GM12878 (cell line): ENCODE results near the gene FAM110C. TPM values are rescaled to one million over a fixed set of nuclear protein-coding genes. Genes with fewer than 3 reads are reported as not detected.

ENCODE experiments used
- ATAC-seq: fragments of 200-7000 bp; cut with Tn5 transposase; 3 replicates; pipeline ENCODE4 v1.9.1; 2020; ENCODE audit warnings: mild to moderate bottlenecking, moderate library complexity
- BruUV-seq: library from RNA; stranded (reverse); fragments of 400-500 nt; replicated peaks from 2 replicates; lab custom pipeline; 2021; lab: Mats Ljungman, UMichigan
- CTCF ChIA-PET: fragments of 300-600 bp; sonication (Branson Sonifier 250); formaldehyde crosslinking; extraction: SDS; loops from one replicate; lab custom pipeline; 2021; ENCODE audit warnings: inconsistent platforms; lab: Yijun Ruan, JAX
- POLR2A ChIA-PET: fragments of 350-600 bp; formaldehyde crosslinking; extraction: SDS; loops from one replicate; lab custom pipeline; 2021; ENCODE audit warnings: inconsistent platforms; lab: Charles Lee
- RAD21 ChIA-PET: fragments of 300-600 bp; sonication (Branson Sonifier 250); formaldehyde crosslinking; loops from one replicate; lab custom pipeline; 2023; ENCODE audit warnings: antibody characterized with exemption; ENCODE audit not compliant: unreplicated experiment; lab: Charles Lee
- SMC1A ChIA-PET: fragments of 300-600 bp; sonication (Branson Sonifier 250); formaldehyde crosslinking; loops from one replicate; lab custom pipeline; 2023; ENCODE audit not compliant: unreplicated experiment, uncharacterized antibody; lab: Charles Lee
- DNase-seq: peaks from one replicate; pipeline ENCODE4 v3.0.0-alpha.2; 2011; ENCODE audit warnings: low read depth, low spot score
- FAIRE-seq: peaks from 3 replicates; lab custom pipeline; 2011; peaks lifted over from hg19 to GRCh38; lab: Jason Lieb, UNC
- H2AFZ ChIP-seq: 2 replicates; pipeline ENCODE4 v1.6.0; 2011; ENCODE audit warnings: low read depth, low read length, control low read depth; ENCODE audit not compliant: control insufficient read depth
- H3K27ac ChIP-seq: 2 replicates; pipeline ENCODE4 v1.5.1; 2011; ENCODE audit warnings: control low read depth; ENCODE audit not compliant: control insufficient read depth, insufficient read depth
- H3K27me3 ChIP-seq, 2 experiments: replicated peaks in 1 of 2; 2 replicates each; pipeline versions ENCODE4 v1.6.0 to v1.6.1; 2011; ENCODE audit warnings: low read length in 1 of 2; ENCODE audit not compliant: control insufficient read depth in 2 of 2, insufficient read depth in 2 of 2
- H3K36me3 ChIP-seq, 2 experiments: 2 replicates each; pipeline ENCODE4 v1.5.1; 2011; ENCODE audit warnings: low read length in 1 of 2; ENCODE audit not compliant: control insufficient read depth in 2 of 2, insufficient read depth in 2 of 2
- H3K4me1 ChIP-seq: 2 replicates; pipeline ENCODE4 v1.6.1; 2011; ENCODE audit warnings: mild to moderate bottlenecking, low read length, moderate library complexity, mixed read lengths; ENCODE audit not compliant: control insufficient read depth, insufficient read depth
- H3K4me2 ChIP-seq: 2 replicates; pipeline ENCODE4 v1.6.0; 2011; ENCODE audit warnings: control low read depth; ENCODE audit not compliant: control insufficient read depth, insufficient read depth
- H3K4me3 ChIP-seq: fragments of 200-600 bp; sonication (generic); 2 replicates; pipeline ENCODE4 v1.5.1; 2016
- H3K79me2 ChIP-seq: 2 replicates; pipeline ENCODE4 v1.6.0; 2011; ENCODE audit warnings: low read length; ENCODE audit not compliant: control insufficient read depth, insufficient read depth
- H3K9ac ChIP-seq: 2 replicates; pipeline ENCODE4 v1.8.0; 2011; ENCODE audit warnings: low read length, control low read depth, mixed read lengths; ENCODE audit not compliant: control insufficient read depth, insufficient read depth
- H3K9me3 ChIP-seq: replicated peaks from 3 replicates; pipeline ENCODE4 v1.5.1; 2011; ENCODE audit warnings: mild to moderate bottlenecking, low read length; ENCODE audit not compliant: control insufficient read depth, insufficient read depth
- H4K20me1 ChIP-seq: 2 replicates; pipeline ENCODE4 v1.6.0; 2011; ENCODE audit not compliant: control insufficient read depth, insufficient read depth
- ATF7 ChIP-seq: fragments of 450-650 bp; IDR thresholded peaks from 2 replicates; pipeline ENCODE4 v1.6.1; 2016; ENCODE audit warnings: low read depth, mild to moderate bottlenecking
- CBX5 ChIP-seq: sonication (generic); IDR thresholded peaks from 2 replicates; pipeline ENCODE4 v1.6.1; 2016; ENCODE audit warnings: low read depth, moderate library complexity, mild to moderate bottlenecking, inconsistent platforms
- CHD4 ChIP-seq: fragments of 200-600 bp; sonication (generic); IDR thresholded peaks from 2 replicates; pipeline ENCODE4 v1.6.1; 2016; ENCODE audit warnings: mild to moderate bottlenecking
- CREB1 ChIP-seq: IDR thresholded peaks from 2 replicates; pipeline ENCODE4 v1.6.1; 2012; ENCODE audit warnings: low read depth, mild to moderate bottlenecking, inconsistent platforms
- EED ChIP-seq: sonication (generic); IDR thresholded peaks from 2 replicates; pipeline ENCODE4 v1.6.1; 2016; ENCODE audit warnings: antibody characterized with exemption, low read depth
- FOXM1 ChIP-seq: IDR thresholded peaks from 2 replicates; pipeline ENCODE4 v1.6.1; 2012; ENCODE audit warnings: low read depth, mild to moderate bottlenecking, inconsistent platforms, low read length, moderate library complexity
- IRF4 ChIP-seq: IDR thresholded peaks from 2 replicates; pipeline ENCODE4 v1.6.1; 2011; ENCODE audit warnings: low read depth, low read length
- LARP7 ChIP-seq: fragments of 450-650 bp; IDR thresholded peaks from 2 replicates; pipeline ENCODE4 v1.6.1; 2017; ENCODE audit warnings: mild to moderate bottlenecking
- MLLT1 ChIP-seq: fragments of 450-650 bp; IDR thresholded peaks from 2 replicates; pipeline ENCODE4 v1.6.1; 2016; ENCODE audit warnings: mild to moderate bottlenecking
- MYC ChIP-seq: IDR thresholded peaks from 2 replicates; pipeline ENCODE4 v1.6.1; 2011; ENCODE audit warnings: mild to moderate bottlenecking, low read length, moderate library complexity, inconsistent platforms; ENCODE audit not compliant: insufficient read depth, insufficient replicate concordance, insufficient read length, severe bottlenecking
- POLR2AphosphoS5 ChIP-seq: IDR thresholded peaks from 2 replicates; pipeline ENCODE4 v1.6.1; 2011; ENCODE audit warnings: mild to moderate bottlenecking, low read length, inconsistent platforms
- RB1 ChIP-seq: fragments of 450-650 bp; formaldehyde crosslinking; IDR thresholded peaks from 2 replicates; pipeline ENCODE4 v1.6.1; 2017; ENCODE audit warnings: mild to moderate bottlenecking, borderline replicate concordance
- SIX5 ChIP-seq: IDR thresholded peaks from 2 replicates; pipeline ENCODE4 v1.6.1; 2011; ENCODE audit warnings: mild to moderate bottlenecking, low read depth, low read length, moderate library complexity; ENCODE audit not compliant: severe bottlenecking
- SMARCA5 ChIP-seq: fragments of 450-650 bp; IDR thresholded peaks from 2 replicates; pipeline ENCODE4 v1.6.1; 2017; ENCODE audit warnings: mild to moderate bottlenecking
- TAF1 ChIP-seq: IDR thresholded peaks from 2 replicates; pipeline ENCODE4 v1.6.1; 2011; ENCODE audit warnings: mild to moderate bottlenecking, low read depth, low read length, borderline replicate concordance
- ZSCAN29 ChIP-seq: fragments of 450-650 bp; IDR thresholded peaks from 2 replicates; pipeline ENCODE4 v1.6.1; 2017; ENCODE audit warnings: mild to moderate bottlenecking, moderate library complexity
- ZZZ3 ChIP-seq: IDR thresholded peaks from 2 replicates; pipeline ENCODE4 v1.6.1; 2011; ENCODE audit warnings: low read depth; ENCODE audit not compliant: control insufficient read depth, insufficient read length
- WGBS: methylation state at CpG from one replicate; pipeline ENCODE4 v1.1.6; 2016; ENCODE audit warnings: low lambda C conversion rate; ENCODE audit not compliant: insufficient replicate concordance, insufficient coverage; ENCODE audit errors: missing lambda C conversion rate; 5-methylcytosine and 5-hydroxymethylcytosine counted together
- in situ Hi-C: fragments of 300-500 bp; cut with MboI; formaldehyde crosslinking; loops from 9 replicates; pipeline ENCODE4 v1.14.3; 2018; ENCODE audit warnings: mixed read lengths
- intact Hi-C: fragments of 100-400 bp; cut with micrococcal nuclease; formaldehyde crosslinking; loops from one replicate; pipeline ENCODE4 v1.14.2; 2022; ENCODE audit not compliant: unreplicated experiment
- polyA plus RNA-seq, 11 experiments: library from polyadenylated mRNA; depleted of rRNA in 4 of 11; unstranded in 6 of 11; stranded (reverse) in 5 of 11; fragments of >200 nt; fragmentation: Nextera tagmentation in 4 of 11; fragmentation: Illumina TruSeq in 1 of 11; extraction: Ambion mirVana in 4 of 11; extraction: Trizol in 1 of 11; gene quantifications; 1 replicate in 1 of 11; 2 replicates in 10 of 11; pipeline versions ENCODE4 v1.2.1 to v1.2.3, GENCODE V29; 2011 to 2016; ENCODE audit warnings: inconsistent platforms in 2 of 11, missing spikeins in 2 of 11, low read depth in 1 of 11
- total RNA-seq, 4 experiments: library from RNA; depleted of rRNA in 3 of 4; stranded (reverse); fragments of >200 nt in 3 of 4; fragmentation: Illumina TruSeq in 1 of 4; extraction: Trizol in 1 of 4; gene quantifications; 2 replicates each; pipeline versions ENCODE4 v1.2.1 to v1.2.3, GENCODE V29; 2013 to 2021
- TF ChIP-seq, protein P1 (sequence below): fragments of 450-650 bp; IDR thresholded peaks from 2 replicates; pipeline ENCODE4 v1.6.1; 2016; ENCODE audit warnings: mild to moderate bottlenecking

Gene FAM110C
- total and polyA plus RNA-seq, 10 of the 15 experiments (the other 5 are each of a cell fraction or from before 2014, with no cell fraction given) = not detected

DNA sequence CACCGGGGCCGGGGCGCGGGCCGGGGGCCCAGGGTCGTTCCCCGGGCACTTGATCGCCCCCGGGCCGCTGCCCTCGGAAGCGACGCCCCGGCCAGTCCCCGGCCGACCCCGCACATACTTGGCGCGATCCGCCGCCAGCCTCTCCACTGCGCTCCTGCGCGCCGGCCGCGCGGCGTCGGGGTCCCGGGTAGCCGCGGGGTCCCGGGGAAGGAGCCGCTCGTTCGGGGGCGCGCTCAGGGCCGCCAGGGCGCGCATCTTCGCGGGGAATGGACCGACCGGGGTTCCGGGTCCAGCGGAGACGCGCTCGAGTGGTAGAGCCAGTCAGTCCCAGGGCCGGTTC is 204 bp downstream of the FAM110C start:
- no peak overlapping the region for H2AFZ ChIP-seq
- no peak for FAIRE-seq

DNA sequence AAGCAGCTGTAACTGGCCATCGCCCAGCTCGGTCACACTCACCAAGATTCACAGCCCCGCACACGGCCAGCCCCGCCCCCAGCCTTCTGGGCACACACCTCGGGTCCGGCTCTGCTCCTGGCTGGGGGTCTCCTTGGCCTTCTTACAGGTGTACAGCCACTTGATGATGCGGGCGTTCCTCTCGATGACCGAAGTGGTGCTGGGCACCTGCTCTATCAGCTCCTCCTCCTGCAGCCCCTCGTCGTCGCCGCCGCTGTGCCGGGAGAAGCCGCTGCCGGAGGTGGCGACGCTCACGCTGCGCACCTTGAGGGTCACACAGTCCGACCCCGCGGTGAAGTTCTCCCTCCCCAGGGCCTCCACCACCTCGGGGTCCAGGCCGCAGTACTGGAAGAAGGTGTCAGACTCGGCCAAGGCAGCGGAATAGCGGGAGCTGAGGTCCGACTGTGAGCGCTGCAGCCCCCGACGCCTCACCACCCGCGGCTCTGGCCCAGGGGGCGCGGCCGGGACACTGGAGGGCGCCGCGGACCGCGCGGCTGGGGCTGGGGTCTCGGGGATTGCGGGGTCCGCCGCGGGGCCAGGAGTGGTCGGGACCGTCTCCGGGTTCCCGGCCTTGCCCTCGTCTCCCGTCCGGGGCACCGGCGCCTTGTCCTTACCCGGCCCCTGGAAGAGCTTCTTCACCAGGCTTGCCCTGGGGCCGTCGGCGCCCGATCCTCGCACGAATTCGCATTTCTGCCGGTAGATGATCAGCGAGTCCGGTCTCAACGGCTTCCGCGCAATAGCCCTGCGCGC is 769 bp downstream of the FAM110C start:
- ChIA-PET POLR2A (no interaction called here), RAD21 (no interaction called here), CTCF (no interaction called here), SMC1A (no interaction called here)
- Histone ChIP-seq H3K4me3 (no peak overlapping the region), H3K36me3 (no peaks in the 10 kb centered on the region), H3K4me1 (no peaks in the 10 kb centered on the region), H3K9me3 (no peaks in the 10 kb centered on the region; the same call in 2 of the 3 replicates), H2AFZ (no peak overlapping the region), H3K27me3 (peaks cover 0 to 3% of the 10 kb centered on the region in 2 experiments; a peak in 2 of 4 replicates), H3K9ac (no peak overlapping the region), H3K79me2 (no peaks in the 10 kb centered on the region), H3K27ac (no peak overlapping the region), H3K4me2 (no peak overlapping the region), H4K20me1 (no peaks in the 10 kb centered on the region)
- intact Hi-C loops (no loop called here), in situ Hi-C loops (no loop called here)
- BruUV-seq = no TSS peak
- 47% methylated on average over 50 of the region's 76 CpGs for WGBS
- DNase-seq (no peak), ATAC-seq (no peak), FAIRE-seq (no peak)
- TF ChIP-seq TAF1 (no peak), ZSCAN29 (no peak), MLLT1 (no peak), POLR2AphosphoS5 (no peak), FOXM1 (no peak), ATF7 (no peak), CREB1 (no peak), SIX5 (no peak), EED (no peak), RB1 (no peak)
- TF ChIP-seq, protein P1, sequence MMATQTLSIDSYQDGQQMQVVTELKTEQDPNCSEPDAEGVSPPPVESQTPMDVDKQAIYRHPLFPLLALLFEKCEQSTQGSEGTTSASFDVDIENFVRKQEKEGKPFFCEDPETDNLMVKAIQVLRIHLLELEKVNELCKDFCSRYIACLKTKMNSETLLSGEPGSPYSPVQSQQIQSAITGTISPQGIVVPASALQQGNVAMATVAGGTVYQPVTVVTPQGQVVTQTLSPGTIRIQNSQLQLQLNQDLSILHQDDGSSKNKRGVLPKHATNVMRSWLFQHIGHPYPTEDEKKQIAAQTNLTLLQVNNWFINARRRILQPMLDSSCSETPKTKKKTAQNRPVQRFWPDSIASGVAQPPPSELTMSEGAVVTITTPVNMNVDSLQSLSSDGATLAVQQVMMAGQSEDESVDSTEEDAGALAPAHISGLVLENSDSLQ = no peak

More for the DNA sequence above, 204 bp downstream of the FAM110C start:
- ChIA-PET SMC1A (no interaction called here), RAD21 (no interaction called here)
- intact Hi-C loops = no loop called here
- TF ChIP-seq SMARCA5 (no peak), LARP7 (no peak), CBX5 (no peak), MYC (no peak), POLR2AphosphoS5 (no peak), IRF4 (no peak), CHD4 (no peak), ZZZ3 (no peak)
- TF ChIP-seq, all 136 proteins: peak for 0
- Histone ChIP-seq H3K4me2 (no peak overlapping the region), H3K4me1 (no peaks in the 10 kb centered on the region), H4K20me1 (no peaks in the 10 kb centered on the region), H3K79me2 (no peaks in the 10 kb centered on the region), H3K9ac (no peak overlapping the region), H3K36me3 (no peaks in the 10 kb centered on the region), H3K27me3 (peaks cover 0 to 3% of the 10 kb centered on the region in 2 experiments; a peak in 2 of 4 replicates), H3K27ac (no peak overlapping the region), H3K4me3 (no peak overlapping the region), H3K9me3 (no peaks in the 10 kb centered on the region; the same call in 2 of the 3 replicates)
- ATAC-seq (no peak), DNase-seq (no peak)
- 61% methylated on average over 28 of the region's 52 CpGs for WGBS
- CTCF ChIA-PET = no interaction called here
- no TSS peak for BruUV-seq
- in situ Hi-C loops = no loop called here
- POLR2A ChIA-PET = no interaction called here
